HG02973 (cell line): Measurements from ENCODE around the gene SOBP.

Experiments used
- ATAC-seq: cut with Tn5 transposase; IDR thresholded peaks from one replicate; pipeline ENCODE4 v1.9.1; 2021; ENCODE audit warnings: moderate library complexity; ENCODE audit not compliant: unreplicated experiment

Gene SOBP

DNA sequence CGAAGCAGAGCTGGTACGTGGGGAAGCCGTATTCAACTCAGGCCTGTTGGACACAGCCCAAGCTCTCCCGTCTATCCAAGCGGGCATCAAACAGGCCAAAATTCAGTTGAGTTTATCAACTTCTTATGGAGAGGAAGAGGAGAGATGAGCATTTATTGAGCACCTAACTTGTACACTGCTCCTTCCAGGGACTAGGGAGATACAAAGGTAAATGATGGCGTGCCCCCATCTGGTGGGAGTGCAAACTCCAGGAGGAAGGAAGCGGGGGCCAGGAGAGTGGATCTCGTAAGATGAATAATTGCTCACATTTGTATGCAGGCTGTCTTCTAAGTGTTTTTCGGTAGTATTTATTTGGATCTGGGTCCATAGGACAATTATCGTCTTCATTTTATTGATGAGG, 146.6 kb downstream of the SOBP start:
- ATAC-seq, result no peak

DNA sequence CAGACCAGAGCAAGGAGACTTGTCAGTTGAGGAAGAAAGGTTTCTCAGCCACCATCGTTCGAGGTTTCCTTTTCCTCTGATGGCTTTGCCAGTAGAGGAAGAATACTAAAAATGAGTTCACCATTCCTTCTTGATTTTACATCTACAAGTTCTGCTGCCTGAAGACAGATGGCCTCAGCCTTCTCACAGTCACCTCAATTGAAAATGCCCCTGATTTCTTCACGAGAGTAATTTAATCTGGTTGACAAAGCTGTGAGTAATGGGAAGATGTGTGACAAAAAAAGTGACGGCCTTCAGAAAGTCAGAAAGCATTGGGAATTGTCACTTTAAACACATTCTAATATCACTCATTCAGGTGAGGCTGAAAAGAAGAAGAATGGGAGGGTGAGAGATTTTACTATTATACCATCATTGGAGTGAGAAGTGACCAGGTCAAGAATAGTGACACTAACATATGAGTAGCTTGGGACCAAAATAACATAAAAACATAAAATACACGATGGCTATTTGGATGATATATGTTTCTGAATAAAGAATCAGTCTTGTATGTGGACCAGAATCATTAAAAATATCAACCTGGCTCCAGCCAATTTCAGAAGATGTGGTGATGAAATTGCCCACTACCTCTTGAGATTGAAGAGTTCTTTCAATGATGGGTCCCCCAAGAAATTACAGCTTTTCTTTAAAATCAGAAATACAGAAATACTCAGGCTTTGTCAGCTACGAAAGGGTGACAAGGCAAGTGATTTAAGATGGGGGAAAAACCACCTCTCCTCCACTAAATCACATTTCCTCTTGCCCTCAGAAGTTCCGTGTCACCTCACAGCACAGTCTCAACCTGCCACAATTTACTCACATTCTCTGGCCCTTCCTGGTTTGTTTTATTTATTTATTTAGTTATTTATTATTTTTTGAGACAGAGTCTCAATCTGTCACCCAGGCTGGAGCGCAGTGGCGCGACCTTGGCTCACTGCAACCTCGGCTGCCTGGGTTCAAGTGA, 147.7 kb downstream of the SOBP start:
- no peak for ATAC-seq

DNA sequence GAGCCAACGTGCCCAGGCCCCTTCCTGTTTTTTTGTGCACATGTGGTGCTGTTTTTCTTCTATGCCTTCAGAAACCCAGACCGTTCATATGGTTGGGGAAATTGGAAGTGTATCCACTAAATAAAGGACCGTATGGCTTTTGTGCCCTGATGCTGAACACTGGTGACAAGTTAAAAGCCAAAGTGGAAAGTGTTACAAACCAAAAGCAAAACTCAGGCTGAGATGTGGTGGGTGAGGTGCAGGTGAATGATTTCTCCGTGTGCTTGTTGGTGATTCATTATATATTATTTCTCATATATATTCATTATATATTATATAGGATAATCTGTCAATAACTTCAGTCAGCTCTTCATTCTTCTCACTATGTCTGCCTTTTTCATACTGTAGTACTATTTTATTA, 148.6 kb downstream of the SOBP start:
- ATAC-seq, result no peak

DNA sequence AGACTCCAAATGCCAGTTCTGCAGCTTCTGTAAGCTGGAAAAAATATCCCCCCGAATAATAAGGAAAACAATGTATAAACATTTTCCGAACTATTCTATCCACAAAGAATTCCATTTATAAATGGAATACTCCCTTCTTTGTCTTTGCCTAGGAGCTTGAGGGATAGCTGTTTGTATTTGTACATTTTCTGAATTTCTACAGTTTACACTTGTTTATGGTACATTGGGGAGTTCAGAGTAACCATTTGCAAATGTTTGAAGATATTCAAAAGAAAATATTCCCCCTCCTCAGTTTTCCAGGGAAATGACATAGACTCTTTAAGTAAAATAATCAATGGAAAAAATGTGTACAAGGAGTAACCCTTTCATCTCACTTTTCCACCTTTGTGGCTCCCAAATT, 149.6 kb downstream of the SOBP start:
- no peak for ATAC-seq

DNA sequence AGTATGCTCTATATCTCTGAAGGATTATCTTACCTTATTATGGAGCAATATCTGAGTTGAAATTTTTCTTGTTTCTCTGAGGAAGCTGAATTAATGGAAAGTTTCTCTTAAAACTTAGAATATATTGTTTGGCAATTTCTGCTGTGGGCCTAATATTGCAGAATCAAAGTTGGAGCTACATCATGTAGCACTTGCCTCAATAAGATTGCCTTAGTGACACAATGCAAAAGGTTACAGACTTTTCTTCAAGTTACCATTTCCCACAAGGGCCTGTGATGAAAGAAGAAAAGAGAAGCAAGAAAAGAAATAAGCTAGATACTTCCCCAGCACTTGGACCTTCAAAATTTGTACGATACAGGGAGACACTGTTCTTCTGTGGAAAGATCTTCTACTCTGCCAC, 151.2 kb downstream of the SOBP start:
- ATAC-seq, result no peak

DNA sequence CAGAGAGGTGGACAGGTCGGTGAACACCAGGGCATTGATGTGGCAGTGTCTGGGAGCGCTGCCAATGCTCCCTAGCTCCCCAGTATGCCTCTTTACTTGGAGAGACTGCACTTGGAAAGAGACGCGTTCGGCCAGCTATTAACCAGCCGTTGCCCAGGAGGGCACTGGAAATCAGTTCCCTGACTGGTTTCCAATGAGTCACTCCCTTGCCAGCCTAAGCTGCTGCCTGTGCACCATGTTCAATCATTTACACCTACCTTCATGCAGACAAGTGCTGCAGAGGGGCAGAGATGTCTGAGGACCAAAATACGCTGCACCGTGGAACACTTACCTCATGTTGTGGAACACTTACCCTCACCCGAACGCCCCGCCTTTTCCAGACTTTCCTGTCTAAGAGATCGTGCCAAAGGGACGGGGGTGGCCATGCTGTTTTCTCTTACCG, 151.6 kb downstream of the SOBP start:
- ATAC-seq, result no peak

DNA sequence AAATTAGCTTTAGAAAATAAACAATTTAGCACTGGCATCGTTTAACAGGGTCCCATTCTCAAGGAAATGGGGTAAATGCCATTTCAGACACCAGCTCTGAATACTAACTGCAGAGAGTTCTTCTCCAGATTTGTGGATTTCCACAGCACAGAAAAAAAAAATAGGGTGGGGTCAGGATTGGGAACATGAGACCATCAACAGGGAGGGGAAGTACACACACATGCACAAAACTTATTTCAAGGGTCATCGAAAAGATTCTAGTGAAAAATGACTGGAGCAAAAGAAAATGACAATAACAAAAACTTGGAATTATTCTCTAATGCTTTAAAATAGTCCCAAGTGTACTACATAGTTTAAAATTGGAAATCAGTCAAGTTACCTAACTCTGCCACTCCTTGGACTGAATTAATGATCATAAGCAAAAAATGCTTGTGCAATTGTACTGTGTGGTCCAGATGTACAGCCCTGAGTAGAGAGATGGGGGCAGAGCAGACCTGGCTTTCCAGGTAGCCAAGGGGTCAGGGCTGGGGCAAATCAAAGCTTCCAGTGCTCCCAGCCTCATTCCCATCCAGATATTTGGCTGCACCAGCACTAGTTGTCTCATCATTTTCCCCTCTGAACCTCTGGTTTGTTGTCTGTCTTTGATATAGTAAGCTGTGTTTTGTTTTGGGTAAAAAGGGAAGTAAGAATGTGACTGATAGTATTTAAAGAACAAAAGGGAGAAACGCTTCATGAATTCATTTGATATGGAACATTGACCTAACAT, 152.4 kb downstream of the SOBP start:
- ATAC-seq, result no peak

DNA sequence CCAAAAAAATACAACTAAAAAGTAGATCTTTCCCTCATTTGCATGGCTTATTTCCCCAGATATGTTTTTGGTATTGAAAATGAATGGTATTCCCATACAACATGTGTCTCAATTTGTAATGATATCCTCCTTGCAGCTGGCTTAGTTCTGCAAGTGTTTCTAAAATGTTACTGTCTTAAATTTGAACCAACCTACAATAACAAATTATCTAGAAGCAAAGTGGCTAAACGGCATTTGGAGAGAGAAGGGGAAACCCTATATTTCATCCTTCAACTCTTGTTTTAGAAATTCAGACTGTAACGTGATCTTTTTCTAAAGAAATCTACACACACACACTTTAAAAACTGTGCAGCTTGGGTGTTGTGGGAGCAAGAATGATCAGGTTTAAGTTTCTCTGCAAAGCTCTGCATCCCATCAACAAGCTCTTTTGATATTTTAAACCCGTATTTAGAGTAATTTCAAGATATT, 153.0 kb downstream of the SOBP start:
- ATAC-seq, result no peak

DNA sequence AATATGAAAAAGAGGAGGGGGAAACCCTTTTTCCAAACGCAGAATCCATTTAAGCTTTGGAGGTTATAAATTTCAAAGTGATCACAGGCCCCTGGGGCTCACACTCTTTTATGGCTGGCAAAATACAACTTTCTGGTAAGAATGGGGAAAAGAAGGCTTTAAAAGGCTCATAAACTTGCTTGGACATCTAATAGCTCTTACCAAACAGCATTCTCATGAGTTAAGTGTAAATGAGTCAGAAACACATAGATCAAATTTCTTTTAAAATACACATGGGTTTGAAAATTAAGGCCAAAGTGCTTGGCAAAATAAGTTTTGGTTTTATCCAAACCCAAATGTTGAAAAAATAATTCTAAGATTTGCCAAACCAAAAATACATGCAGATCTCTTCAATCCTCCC, 154.6 kb downstream of the SOBP start:
- no peak for ATAC-seq

DNA sequence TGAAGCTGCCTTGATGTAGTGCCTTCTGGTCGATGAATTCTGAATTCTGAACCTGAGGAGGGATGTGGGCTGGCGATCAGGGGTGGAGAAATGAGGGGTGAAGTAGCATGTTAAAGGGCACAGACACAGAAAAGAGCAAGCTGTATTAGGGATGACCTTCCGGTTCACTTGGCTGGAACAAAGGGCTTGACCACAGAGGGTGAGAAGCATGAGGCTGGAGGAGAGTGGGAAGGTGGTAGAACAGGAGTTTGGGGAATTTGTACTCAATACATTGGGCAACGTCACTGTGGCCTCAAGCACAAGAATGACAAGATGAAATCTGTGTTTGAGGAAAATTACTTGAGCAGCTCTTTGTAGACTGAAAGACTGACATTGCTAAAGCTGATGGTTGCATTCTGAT, 155.8 kb downstream of the SOBP start:
- ATAC-seq, result no peak

DNA sequence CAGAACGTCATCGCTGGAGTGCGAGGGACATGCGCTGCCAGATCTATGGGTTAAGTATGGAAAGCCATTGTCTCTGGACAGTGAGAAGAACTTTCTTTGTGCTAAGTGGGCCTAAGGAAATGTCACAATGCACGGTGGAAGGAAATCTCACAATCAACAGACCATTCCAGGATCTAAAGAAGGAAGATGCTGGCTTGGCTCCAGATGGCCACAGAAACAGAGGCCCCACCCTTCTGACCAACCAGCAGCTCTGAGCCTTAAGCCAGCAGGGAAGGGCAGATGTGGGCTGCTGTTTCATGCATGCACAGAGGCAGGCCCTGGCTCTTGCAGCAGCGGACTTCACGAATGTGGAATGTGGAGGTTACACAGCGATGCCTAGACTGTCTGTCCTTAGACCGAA, 156.3 kb downstream of the SOBP start:
- no peak for ATAC-seq

DNA sequence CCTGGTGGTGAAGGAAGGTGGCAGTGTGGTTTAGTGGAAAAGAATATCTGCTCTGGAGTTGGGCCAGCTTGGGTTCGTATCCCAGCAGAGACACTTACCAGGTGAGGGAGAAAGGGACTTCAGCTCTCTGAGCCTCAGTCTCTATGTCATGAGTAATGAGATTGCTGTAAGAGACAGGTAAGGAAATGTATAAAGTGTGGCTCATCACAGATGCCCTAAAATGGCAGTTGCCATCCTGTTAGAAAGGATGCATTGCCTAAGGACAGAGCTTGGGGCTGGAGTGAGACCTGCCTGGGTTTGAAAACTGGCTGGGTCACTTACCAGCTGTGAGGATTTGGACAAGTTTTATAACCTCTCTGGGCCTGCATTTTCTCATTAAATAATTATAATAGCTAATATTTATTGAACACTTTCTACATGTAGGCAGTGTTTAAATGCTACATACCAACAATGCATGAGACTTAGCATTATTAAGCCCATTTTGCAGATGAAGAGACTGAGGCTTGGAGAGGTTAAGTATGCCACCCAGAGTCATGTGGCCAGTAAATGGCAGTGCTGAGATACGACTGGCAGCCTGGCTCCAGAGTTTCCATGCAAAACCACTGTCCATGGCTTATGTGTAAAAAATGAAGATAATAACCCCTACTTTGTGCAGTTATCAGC, 157.0 kb downstream of the SOBP start:
- ATAC-seq, result no peak

DNA sequence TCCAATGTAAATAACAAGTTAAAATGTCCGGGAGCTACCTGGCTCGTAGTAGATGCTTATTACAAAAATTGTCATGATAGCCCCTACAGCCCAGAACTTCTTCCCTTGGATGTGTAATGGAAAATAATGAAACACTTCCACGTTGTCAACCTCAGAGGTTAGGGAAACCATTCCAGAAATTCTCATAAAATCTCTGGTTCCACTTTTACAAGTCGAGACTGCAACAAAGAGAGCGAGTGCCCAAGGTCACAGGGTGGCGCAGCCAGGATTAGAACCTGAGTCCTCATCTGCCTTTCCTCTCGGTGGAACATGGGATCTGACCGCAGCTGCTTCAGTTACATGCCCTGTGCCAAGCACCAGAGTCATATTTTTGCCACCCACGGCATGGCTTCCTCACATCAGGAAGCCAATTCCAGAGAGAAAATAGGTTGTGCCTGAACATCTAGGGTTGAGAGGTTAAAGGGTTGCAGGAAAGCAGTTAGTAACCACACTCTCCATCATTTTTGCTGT, 157.6 kb downstream of the SOBP start:
- ATAC-seq, result no peak

DNA sequence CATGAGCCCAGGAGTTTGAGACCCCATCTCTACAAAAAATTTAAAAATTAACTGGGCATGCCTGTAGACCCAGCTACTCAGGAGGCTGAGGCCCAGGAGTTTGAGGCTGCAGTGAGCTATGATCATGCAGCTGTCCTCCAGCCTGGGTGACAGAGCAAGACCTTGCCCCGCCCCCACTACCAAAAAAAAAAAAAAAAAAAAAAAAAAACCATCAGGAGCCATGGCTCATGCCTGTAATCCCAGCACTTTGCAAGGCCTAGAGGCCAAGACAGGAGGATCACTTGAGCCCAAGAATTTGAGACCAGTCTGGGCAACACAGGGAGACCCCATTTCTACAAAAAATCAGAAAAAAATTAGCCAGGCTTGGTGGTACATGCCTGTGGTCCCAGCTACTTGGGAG, 159.1 kb downstream of the SOBP start:
- ATAC-seq, result no peak

DNA sequence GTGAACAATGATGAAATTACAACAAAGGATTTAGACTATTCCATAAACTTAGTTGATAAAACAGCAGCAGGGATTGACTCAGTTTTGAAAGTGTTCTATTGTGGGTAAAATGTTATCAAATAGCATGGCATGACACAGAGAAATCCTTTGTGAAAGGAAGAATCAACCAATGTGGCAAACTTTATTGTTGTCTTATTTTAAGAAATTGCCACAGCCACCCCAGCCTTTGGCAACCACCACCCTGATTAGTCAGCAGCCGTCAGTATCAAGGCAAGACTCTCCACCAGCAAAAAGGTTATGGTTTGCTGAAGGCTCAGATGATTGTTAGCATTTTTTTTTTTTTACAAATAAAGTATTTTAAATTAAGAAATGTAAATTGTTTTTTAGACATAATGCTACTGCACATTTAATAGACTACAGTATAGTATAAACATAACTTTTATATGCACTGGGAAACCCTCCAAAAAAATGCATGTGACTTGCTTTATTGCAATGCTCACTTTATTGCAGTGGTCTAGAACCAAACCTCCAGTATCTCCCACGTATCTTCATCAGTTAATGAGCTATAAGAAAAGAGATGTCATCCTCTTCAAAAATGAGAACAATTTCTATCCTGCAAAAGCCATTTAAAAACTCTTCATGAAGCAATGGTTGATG, 162.7 kb downstream of the SOBP start:
- no peak for ATAC-seq

DNA sequence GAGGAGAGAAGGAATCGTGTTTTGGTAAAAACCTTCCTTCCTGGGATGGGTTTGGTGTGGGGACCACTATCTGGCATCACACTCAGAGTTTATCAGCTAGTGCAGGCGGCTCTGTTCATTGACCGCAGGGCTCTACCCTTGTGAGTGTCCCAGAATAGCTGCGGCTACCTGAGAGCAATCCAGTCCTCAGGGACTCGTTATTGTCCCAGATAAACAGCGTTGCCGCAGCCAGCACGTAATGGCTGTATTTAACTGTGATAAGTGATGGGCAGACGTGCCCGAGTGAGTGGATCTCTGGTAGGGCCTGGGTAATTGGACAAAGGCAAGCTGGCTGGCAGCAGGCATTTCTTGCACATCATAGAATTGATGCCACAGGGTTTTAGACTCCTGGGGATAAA, 163.3 kb downstream of the SOBP start:
- no peak for ATAC-seq

DNA sequence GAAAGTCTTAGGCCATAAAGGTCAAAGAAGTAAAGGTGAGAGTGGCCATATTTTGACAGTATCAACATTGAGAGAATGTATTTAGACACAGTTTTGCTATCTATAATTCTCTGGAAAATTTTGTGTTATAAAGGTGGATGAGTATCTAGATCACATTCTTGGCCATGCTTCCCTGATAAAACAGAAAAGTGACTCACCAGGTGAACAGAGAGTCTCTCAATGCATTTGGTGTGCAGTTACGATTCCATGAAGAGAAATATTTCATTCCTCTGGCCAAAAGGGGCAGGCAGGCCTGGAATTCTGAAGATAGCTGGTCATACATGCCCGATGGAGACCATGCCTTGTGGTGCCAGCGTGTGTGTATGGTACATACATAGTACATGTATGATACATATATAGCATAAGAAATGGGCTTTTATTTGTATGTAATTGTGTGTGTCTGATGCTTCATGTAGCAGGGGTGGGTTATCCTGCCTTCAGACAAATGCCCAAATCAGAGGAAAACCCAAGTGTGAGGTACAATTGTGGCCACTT, 164.0 kb downstream of the SOBP start:
- ATAC-seq, result no peak

DNA sequence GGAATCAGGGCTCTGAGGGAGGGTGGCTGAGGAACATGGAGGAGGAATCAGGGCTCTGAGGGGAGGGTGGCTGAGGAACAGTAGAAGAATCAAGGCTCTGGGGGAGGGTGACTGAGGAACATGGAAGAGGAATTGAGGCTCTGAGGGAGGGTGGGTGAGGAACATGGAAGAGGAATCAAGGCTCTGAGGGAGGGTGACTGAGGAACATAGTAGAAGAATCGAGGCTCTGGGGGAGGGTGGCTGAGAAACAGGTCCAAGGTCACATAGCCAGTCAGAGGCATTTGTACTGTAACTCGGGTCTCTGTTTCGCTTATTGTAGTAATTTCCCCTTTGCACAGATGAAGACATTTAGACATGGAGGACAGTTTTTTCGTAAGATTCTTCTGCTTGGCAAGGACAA, 164.8 kb downstream of the SOBP start:
- no peak for ATAC-seq

DNA sequence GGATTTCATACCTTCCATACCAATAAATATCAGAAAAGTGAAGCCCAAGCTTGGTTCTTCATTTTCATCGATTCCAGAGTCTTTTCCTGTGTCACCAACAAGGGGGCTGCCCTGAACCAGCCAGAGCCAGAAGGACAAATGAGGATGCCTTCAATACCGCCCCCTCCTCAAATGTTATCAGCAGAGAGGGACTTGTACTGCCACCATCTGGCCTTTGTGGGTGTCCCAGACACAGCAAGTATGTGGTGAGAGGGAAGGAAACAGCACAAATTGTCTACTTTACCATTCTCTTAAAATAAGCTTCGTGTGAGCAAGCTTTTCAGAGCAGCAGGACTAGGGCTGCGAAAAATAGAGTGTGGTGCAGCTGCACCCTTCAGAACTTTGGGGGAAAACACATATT, 165.3 kb downstream of the SOBP start:
- ATAC-seq, result no peak

DNA sequence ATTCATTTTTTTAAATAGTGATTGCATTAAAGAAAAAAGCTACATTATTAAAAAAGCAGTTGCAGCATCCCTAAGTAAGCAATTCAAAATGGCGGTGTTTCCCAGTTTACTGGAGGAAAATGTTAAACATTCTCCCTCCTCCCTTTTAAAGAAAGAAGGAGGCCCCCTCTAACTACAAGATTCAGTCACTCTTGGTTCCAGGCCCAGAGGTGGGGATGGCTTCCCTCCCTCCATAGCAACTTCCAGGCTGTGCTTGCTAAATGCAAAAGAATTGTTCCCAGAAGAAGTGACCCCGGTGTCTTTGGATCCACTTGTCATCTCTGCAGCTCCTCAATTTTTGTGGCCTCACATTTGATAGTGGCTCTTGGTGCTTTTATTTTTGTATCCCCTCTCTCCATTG, 165.9 kb downstream of the SOBP start:
- ATAC-seq, result no peak
